A673 (cell line): ENCODE results near the gene RP2. TPM values are rescaled to one million over a fixed set of nuclear protein-coding genes. Genes with fewer than 3 reads are reported as not detected.

Experiments used
- BruUV-seq: library from RNA; stranded (reverse); fragments of 400-500 nt; replicated peaks from 2 replicates; lab custom pipeline; 2021; lab: Mats Ljungman, UMichigan
- CTCF ChIA-PET: fragments of 300-600 bp; sonication (Branson Sonifier 250); formaldehyde crosslinking; loops from one replicate; lab custom pipeline; 2022; ENCODE audit warnings: antibody characterized with exemption; lab: Charles Lee
- POLR2A ChIA-PET: fragments of 300-600 bp; sonication (Branson Sonifier 250); formaldehyde crosslinking; loops from one replicate; lab custom pipeline; 2022; ENCODE audit warnings: antibody characterized with exemption; ENCODE audit not compliant: low non-redundant PET; lab: Charles Lee
- DNase-seq: peaks from one replicate; pipeline ENCODE4 v3.0.0-alpha.2; 2015; ENCODE audit warnings: low spot score
- H3K27ac ChIP-seq: fragments of 200-600 bp; sonication (generic); 2 replicates; pipeline ENCODE4 v1.5.1; 2016; ENCODE audit warnings: mixed run types, low read depth, mild to moderate bottlenecking, mixed read lengths, antibody characterized with exemption, low read length; ENCODE audit not compliant: poor library complexity, severe bottlenecking
- H3K27me3 ChIP-seq: fragments of 200-600 bp; sonication (generic); replicated peaks from 2 replicates; pipeline ENCODE4 v1.6.1; 2017; ENCODE audit warnings: mixed run types, low read depth, mild to moderate bottlenecking, mixed read lengths, antibody characterized with exemption, low read length; ENCODE audit not compliant: insufficient read depth, poor library complexity
- H3K36me3 ChIP-seq: fragments of 200-600 bp; sonication (generic); 2 replicates; pipeline ENCODE4 v1.6.1; 2016; ENCODE audit warnings: mixed run types, mild to moderate bottlenecking, mixed read lengths, antibody characterized with exemption, low read length; ENCODE audit not compliant: insufficient read depth, poor library complexity, severe bottlenecking
- H3K4me1 ChIP-seq: fragments of 200-600 bp; sonication (generic); 2 replicates; pipeline ENCODE4 v1.6.1; 2017; ENCODE audit warnings: mixed run types, mild to moderate bottlenecking, mixed read lengths, antibody characterized with exemption, low read length; ENCODE audit not compliant: insufficient read depth, poor library complexity, severe bottlenecking
- H3K4me3 ChIP-seq: fragments of 200-600 bp; sonication (generic); 2 replicates; pipeline ENCODE4 v1.5.1; 2016; ENCODE audit warnings: low read depth, mixed run types, mild to moderate bottlenecking, mixed read lengths, low read length; ENCODE audit not compliant: poor library complexity, severe bottlenecking
- H3K9me3 ChIP-seq: fragments of 200-600 bp; sonication (generic); 2 replicates; pipeline ENCODE4 v1.6.1; 2016; ENCODE audit warnings: mixed run types, low read depth, mild to moderate bottlenecking, mixed read lengths, antibody characterized with exemption, low read length; ENCODE audit not compliant: poor library complexity, severe bottlenecking
- EZH2 ChIP-seq: fragments of 200-600 bp; sonication (generic); IDR thresholded peaks from 2 replicates; pipeline ENCODE4 v1.6.1; 2017; ENCODE audit warnings: borderline replicate concordance, low read depth, mild to moderate bottlenecking, mixed read lengths, antibody characterized with exemption, low read length; ENCODE audit not compliant: poor library complexity, severe bottlenecking
- intact Hi-C: fragments of 100-400 bp; cut with micrococcal nuclease; formaldehyde crosslinking; loops from one replicate; pipeline ENCODE4 v1.10.0; 2022; ENCODE audit not compliant: unreplicated experiment
- total RNA-seq: library from RNA; stranded (reverse); gene quantifications from 2 replicates; pipeline ENCODE4 v1.2.3, GENCODE V29; 2021
- TF ChIP-seq, protein P1 (sequence below): fragments of 300-800, 200-600 bp; sonication (generic); conservative IDR thresholded peaks from 2 replicates; pipeline ENCODE4 v1.5.1; 2017; ENCODE audit warnings: low read depth, mild to moderate bottlenecking, antibody characterized with exemption, low read length, moderate library complexity, mixed read lengths

Gene RP2
- total RNA-seq, 1 experiment from 2014 or later: 24.7 TPM

DNA sequence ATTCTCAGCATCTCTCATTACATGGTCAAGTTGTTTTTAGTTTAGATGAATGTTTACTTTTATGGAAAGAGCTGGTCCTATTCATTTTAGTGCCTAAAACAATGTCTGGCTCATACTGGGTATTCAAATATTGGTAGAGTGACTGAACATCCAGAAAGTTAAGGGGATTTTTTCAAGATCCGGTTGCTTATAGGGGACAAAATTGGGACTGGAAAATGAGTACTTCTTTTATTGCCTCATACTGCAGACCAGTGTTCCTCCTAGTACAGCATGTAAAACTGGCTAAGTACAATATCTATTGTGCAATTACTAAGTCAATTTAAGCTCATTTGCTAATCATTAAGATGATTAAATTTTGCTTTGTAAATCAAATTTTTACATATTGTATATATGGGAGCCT lies 13.9 kb downstream of the RP2 start:
- POLR2A ChIA-PET: no interaction called here
- DNase-seq: no peak
- CTCF ChIA-PET: no interaction called here

GRCh38 chrX:46856483-46856882 lies 19.6 kb downstream of the RP2 start:
- ChIA-PET CTCF (no interaction called here), POLR2A (no interaction called here)
- no peaks in the 10 kb centered on the region for H3K27me3 ChIP-seq
- H3K36me3 ChIP-seq: no peaks in the 10 kb centered on the region
- DNase-seq: no peak
- no peaks in the 10 kb centered on the region for H3K4me1 ChIP-seq
- no peak overlapping the region for H3K27ac ChIP-seq
- BruUV-seq: no TSS peak
- TF ChIP-seq, protein P1, sequence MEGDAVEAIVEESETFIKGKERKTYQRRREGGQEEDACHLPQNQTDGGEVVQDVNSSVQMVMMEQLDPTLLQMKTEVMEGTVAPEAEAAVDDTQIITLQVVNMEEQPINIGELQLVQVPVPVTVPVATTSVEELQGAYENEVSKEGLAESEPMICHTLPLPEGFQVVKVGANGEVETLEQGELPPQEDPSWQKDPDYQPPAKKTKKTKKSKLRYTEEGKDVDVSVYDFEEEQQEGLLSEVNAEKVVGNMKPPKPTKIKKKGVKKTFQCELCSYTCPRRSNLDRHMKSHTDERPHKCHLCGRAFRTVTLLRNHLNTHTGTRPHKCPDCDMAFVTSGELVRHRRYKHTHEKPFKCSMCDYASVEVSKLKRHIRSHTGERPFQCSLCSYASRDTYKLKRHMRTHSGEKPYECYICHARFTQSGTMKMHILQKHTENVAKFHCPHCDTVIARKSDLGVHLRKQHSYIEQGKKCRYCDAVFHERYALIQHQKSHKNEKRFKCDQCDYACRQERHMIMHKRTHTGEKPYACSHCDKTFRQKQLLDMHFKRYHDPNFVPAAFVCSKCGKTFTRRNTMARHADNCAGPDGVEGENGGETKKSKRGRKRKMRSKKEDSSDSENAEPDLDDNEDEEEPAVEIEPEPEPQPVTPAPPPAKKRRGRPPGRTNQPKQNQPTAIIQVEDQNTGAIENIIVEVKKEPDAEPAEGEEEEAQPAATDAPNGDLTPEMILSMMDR: no peak
- TF ChIP-seq EZH2: no peak
- H3K4me3 ChIP-seq: no peak overlapping the region
- intact Hi-C loops: no loop called here
- H3K9me3 ChIP-seq: no peaks in the 10 kb centered on the region

More for the DNA sequence above, 13.9 kb downstream of the RP2 start:
- no peaks in the 10 kb centered on the region for H3K4me1 ChIP-seq
- TF ChIP-seq EZH2: no peak
- TF ChIP-seq, protein P1: no peak
- H3K4me3 ChIP-seq: no peak overlapping the region
- intact Hi-C loops: no loop called here
- H3K27me3 ChIP-seq: no peaks in the 10 kb centered on the region
- no peaks in the 10 kb centered on the region for H3K36me3 ChIP-seq
- no peak overlapping the region for H3K27ac ChIP-seq
- no TSS peak for BruUV-seq
- H3K9me3 ChIP-seq: peaks cover 6% of the 10 kb centered on the region

DNA sequence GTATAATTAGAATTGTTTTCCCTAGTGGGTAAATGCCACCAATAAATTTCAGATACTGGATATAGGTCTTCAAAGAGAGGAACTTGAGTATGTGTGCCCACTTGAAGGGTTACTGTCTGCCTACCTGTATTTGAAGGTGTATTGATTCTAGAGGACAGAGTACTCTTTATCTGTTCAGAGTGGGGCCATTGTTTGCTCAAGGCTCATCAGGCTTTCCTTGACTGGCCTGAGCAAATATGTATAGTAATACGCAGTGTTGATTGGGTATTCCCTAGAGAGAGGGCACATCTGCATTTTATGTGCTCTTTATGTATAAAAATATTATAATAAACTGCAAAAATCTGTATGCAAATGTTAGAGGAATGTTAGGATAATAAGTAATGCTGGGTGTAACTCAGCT lies 23.7 kb downstream of the RP2 start:
- ChIA-PET CTCF (no interaction called here), POLR2A (no interaction called here)
- Histone ChIP-seq H3K27ac (no peak overlapping the region), H3K4me1 (no peaks in the 10 kb centered on the region), H3K4me3 (no peak overlapping the region), H3K36me3 (no peaks in the 10 kb centered on the region), H3K27me3 (no peaks in the 10 kb centered on the region), H3K9me3 (no peaks in the 10 kb centered on the region)
- BruUV-seq: no TSS peak
- intact Hi-C loops: no loop called here
- no peak for DNase-seq
- TF ChIP-seq EZH2: no peak
- TF ChIP-seq, protein P1: no peak
